HG03060 (cell line): ENCODE results near the gene GAL3ST1.
"Not testable (repeated sequence)": the region's sequence is repeated elsewhere in the genome, so short reads cannot be mapped to it uniquely, and the experiment has no call there.

Experiments used
- ATAC-seq: cut with Tn5 transposase; IDR thresholded peaks from one replicate; pipeline ENCODE4 v1.9.1; 2021; ENCODE audit warnings: low read depth, moderate number of reproducible peaks; ENCODE audit not compliant: unreplicated experiment

Gene GAL3ST1

DNA sequence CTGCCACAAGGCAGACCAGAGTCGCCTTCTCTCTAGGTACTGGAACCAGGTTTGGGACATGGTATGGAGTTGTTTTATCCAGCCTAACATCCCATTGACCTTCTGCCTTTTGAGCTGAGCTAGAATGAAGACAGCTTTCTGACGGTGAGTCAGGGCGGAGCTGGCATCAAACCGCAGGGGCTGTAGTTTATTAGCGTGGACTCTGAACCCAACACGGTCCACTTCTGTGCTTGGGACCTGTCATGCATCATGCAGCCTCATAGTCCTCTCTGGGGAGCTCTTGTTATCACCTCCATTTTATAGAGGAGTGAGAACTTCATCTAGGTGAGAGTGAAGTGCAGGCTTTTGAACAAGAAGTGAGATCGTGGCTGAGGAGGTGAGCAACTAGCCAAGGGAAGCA lies 8.3 kb downstream of the GAL3ST1 start:
- ATAC-seq: no peak

DNA sequence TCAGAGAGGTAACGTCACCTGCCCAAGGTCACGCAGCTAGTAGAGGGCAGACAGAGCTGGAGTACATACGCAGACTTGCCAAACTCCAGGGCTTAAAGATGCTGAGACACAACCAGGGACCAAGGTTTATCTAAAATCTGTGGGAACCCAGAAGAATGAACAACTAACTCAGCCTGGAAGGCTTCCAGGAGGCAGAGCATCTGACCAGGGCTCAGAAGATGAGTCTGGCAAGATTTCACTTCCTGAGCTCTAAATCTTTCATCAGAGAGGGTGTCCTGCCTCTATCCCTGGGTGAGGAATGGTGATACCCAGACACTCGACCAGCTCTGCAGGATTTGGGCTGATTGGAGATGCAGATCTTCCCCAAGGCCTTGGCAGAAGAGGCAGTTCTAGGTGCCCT lies 9.1 kb downstream of the GAL3ST1 start:
- no peak for ATAC-seq

DNA sequence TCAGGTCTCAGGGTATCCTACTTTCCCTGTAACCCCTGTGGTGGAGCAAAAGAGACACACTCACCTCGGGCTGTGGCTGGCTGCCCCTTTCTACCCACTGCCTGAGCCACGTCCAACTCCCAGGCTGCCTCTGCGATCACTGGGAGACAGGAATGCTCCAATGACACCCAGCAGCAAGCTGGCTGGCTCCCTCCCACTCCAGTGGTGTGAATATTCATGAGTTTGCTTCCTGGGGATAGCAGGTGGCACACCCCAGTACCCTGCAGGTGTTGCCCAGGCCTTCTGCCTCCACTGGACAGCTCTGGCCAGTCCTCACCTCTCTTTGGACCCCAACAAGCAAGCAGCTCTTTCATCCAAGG lies 9.7 kb downstream of the GAL3ST1 start:
- no peak for ATAC-seq

DNA sequence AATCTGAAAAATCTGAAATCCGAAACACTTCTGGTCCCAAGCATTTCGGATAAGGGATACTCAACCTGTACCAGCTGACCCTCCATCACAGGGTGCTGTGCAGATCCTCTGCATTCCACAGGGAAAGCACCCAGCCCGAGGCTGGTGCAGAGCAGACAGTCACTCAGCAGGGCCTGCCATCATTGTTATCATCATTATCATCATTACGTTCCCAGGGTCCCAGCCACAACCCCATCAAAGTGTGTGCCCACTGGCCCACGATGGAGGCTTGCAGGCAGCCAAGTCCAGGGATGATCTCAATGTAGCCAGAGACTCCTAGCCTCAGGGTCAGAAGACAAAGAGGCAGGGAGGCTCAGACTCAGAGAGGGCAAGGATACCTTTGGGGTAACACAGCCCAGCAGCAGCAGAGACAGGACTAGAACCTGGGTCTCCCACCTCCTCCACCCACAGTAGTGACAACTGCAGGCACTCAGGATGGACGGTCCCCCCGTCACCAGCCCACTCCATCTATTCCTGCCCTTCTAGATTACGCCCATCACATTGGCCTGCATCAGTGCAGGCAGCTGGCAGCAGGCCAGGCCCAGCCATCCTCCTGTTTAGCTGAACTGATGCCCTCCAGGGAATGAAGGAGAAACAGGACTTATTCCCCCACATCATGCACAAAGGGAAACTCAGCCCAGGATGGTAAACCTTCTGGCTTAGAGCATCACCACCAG lies 10.3 kb downstream of the GAL3ST1 start:
- no peak for ATAC-seq

DNA sequence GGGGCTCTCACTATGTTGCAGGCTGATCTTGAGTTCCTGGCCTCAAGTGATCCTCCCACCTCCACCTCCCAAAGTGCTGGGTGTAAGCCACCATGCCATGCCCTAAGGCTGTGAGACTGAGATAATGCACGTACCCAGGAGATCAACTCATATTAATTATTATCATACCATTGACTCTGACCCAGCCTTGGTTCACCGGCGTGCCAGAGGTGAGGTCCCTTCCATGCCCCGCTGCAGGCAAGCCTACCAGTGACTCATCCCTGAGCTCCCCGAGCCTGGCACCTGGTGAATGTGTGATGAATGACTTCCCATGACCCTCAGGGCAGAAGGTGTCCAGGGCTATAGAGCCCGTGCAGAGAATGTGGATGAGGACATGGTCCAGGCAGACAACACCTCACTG lies 12.1 kb downstream of the GAL3ST1 start:
- no peak for ATAC-seq

DNA sequence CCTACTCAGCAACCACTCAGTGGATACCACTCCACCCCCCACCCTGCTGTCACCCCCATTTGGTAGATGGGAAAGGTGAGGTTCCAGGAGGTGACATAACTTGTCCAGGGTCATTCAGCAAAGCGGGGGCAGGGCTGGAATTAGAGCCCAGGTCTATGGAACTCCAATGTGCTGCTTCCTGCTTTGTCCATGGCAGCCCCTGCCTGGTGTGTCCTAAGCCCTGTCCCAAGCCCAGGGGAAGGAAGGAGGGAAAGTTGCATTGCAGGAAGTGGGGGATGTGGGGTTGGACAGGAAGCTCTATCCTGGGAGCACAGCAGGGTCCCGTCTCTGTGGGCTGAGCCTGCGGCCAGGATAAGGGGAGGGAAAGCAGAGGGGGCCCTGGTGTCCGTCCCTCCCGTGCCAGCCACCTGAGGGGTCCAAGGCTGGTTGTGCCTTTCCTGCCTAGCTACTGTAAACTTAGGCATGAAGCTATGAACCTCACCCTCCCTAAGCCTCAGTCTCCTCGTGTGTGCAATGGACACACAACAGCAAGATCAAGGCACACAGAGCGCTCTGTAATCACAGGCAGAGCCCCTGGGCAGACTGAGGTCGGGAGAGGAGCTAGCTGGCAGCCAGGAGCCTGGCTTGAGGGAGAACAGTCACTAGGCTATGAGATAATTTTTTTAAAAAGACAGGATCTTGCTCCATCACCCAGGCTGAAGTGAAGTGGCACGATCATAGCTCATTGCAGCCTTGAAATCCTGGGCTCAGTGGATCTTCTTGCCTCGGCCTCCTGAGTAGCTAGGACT lies 12.9 kb downstream of the GAL3ST1 start:
- ATAC-seq: no peak

DNA sequence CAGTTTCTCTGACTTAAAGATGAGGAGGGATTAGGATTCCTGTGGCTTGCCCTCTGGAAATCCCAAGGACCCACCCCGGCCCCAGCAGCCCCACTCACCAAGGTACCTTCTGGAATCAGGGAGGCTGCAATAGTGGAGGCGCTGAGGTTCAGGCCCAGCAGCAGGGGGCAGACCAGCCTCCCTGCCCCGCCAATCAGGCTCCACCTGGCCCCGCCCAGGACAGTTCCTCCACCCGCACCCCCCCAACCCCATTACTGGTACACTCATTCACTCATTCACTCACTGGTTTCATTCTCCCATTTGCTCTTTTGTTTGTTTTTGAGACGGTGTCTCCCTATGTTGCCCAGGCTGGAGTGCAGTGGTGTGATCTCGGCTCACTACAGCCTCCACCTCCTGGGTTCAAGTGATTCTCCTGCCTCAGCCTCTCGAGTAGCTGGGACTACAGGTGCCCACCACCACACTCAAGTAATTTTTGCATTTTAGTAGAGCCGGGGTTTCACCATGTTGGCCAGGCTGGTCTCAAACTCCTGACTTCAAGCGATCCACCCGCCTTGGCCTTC lies 13.7 kb downstream of the GAL3ST1 start:
- not testable (repeated sequence) for ATAC-seq

DNA sequence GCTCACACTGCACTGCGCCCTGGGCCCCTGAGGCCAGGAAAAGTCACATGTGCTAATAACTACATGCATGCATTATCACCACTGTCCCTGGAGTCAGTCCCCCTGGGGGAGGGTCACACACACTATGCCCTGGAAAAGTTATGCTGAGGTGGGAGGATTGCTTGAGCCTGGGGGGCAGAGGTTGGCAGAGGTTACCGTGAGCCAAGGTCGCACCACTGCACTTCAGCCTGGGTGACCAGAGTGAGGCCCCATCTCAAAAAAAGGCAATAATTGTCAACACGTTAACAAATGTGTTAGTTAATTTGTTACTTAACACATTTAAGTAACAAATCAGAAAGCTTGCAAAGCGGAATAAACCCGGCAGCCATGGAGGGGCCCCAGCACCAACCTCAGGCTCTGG lies 14.6 kb downstream of the GAL3ST1 start:
- no peak for ATAC-seq

DNA sequence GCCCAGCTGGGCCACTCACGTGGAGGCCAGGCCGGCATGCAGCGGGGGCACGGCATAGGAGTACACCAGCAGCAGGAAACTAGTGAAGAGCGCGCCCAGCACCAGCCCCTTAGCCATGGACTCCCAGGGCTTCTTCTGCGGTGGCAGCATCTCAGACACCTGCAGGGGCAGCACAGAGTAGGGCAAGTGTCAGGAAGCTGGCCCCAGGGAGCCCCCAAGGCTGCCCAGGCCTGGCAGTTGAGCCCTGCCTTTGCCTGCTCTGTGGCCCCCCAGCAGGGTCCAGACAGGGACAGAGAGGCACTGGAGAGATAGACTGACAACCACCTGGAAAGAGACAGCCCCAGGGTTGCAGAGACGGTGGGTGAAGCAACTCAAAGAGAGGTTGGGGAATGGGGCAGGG lies 17.2 kb downstream of the GAL3ST1 start:
- ATAC-seq: no peak

DNA sequence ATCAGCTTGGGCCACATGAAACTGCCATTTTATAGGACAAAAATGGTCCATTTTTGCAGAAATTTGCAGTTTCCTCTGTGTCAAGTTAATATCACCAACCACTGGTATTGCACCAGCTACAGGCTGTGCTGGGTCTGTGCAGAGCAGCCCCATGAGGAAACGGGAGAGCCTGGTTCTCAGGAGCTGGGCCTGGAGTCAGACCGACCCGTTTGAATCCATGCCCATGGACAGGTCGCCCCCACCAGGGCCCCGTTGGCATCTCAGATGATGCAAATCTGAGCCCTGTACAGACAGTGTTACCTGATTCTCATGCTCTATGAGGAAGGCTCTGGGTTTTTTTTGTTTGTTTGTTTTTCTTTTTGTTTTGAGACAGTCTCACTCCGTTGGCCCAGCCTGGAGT lies 18.1 kb downstream of the GAL3ST1 start:
- ATAC-seq: no peak

DNA sequence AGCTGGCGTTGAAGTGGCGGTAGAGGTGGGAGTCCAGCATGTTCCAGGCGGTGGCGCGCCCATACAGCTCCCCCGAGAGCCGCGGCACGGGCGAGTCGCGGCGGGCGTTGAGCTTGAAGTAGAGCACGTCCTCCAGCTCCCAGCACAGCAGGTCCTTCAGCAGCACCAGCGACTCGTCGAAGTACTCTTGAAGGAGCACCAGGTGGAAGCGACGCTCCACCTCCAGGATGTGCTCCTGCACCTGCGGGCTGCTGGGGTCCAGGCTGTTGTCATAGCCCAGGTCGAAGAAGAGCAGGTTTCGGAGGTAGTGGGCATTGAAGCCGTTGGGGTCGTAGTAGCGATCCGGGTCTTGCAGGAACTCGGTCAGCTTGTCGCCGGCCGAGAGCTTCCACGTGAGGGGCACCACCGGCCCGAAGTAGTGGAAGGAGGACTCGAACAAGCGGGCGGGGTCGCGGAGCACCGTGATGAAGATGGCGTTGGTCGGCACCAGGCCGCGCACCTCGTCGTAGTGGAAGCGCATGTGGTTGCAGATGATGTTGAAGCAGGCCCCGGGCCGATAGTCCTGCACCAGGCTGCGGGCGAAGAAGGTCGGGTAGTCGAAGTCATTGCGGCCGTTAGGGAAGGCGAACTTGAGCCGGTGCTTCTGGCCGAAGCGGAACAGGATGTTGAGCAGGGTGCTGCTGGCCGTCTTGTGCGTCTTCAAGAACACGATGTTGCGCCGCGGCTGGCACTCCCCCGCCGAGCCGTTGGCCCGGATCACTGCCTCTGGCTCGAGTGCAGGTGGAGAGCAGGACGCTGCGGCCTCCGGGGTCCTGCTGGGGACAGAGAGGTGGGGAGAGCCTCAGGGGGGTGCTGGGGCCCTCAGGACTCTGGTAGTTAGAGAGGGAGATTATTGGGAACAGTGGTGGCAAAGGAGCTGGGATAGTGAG lies 18.9 kb downstream of the GAL3ST1 start:
- ATAC-seq: no peak

DNA sequence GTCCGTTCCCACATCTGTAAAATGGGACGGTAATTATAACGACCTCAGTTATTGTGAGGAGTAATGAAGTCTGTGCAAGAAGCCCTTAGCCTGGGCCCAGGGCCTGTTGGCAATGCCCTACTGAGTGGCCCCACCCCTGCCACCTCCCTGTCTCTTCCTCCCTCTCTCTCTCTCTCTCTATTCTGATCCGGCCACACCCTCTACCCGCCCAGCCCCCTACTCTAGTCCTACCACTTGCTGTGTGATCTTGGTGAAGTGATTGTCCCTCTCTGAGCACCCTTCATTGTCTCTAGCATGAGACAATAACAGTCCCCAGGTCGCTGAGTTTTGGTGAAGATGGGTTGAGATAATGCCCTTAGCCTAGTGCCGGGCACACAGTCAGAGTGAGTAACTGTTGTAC lies 20.5 kb downstream of the GAL3ST1 start:
- ATAC-seq: no peak

DNA sequence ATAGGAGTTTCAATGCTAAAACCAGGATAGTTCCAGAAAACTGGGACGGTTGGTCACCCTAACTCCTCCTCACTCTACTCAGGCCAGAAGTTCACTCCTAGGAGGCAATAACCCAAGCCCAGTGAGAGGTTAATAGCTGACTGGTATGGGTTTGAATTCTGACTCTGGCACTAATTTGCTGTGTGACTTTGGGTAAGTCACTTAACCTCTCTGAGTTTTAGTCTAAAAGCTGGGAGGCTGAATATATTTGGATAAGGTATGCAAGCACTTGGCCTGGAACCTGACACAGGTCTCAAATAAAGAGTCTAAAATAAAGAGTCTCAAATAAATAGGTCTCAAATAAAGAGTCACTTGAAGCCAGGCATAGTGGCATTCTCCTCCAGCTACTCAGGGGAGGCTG lies 21.7 kb downstream of the GAL3ST1 start:
- no peak for ATAC-seq

DNA sequence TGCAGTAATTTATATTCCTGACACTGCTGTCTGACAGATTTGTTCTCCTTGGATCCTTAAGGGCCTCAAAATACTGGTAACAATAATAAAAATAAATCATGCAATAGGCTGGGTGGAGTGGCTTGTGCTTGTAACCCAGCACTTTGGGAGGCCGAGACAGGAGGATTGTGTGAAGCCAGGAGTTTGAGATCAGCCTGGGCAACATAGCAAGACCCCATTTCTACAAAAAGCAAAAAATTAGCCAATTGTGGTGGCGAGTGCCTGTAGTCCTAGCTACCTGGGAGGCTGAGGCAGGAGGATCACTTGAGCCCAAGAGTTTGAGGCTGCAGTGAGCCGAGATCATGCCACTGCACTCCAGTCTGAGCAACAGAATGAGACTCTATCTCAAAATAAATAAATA lies 22.7 kb downstream of the GAL3ST1 start:
- ATAC-seq: not testable (repeated sequence)

DNA sequence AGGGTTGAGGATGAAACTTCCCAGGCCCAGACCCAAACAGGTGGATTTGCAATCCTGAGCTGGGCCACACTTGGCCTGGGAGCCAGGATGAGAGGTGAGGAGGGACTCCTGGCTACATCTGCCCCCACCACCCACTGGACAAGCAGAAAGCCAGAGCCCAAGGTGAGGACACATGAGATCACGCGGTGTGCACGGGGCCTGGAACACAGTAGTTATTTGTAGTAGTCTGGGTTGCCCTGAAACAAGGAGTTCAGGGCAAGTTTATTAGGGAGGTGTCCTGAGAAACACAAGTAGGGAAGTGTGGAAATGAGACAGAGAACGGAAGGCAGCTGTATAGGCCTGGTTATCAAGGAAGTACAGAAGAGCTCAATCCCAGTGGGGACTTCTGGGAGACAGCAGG lies 27.3 kb downstream of the GAL3ST1 start:
- no peak for ATAC-seq

DNA sequence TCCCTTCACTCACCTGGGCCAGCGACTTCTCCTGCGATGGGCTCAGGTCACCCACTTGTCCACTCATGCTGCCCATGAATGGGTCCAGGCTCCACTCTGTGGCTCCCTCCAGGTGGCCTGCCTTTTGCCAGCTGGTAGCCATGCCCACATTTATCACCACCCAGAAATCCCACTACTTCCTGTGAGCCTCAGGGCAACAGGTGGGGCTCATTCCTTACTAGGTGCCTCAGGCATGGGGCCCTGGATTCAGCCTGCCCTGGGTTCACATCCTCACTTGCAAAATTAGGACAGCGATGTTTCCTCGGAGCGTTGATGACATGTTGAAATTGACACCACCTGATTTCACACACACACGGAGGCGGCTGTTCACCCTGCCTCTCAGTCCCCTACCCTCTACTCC lies 27.8 kb downstream of the GAL3ST1 start, which contains the start of gene SEC14L6:
SEC14L6 (minus strand) TSS at position 126 of the 400 bp plus-strand sequence; CDS start at position 67, 59 bp downstream.
- no peak for ATAC-seq

DNA sequence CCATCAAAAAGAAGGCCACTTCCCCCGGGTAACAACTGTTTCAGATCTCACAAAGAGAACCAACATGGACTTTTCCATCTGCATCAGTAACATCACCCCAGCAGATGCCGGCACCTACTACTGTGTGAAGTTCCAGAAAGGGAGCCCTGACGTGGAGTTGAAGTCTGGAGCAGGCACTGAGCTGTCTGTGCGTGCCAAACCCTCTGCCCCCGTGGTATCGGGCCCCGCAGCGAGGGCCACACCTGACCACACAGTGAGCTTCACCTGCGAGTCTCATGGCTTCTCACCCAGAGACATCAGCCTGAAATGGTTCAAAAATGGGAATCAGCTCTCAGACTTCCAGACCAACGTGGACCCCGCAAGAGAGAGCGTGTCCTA lies 31.7 kb downstream of the GAL3ST1 start:
- ATAC-seq: no peak

DNA sequence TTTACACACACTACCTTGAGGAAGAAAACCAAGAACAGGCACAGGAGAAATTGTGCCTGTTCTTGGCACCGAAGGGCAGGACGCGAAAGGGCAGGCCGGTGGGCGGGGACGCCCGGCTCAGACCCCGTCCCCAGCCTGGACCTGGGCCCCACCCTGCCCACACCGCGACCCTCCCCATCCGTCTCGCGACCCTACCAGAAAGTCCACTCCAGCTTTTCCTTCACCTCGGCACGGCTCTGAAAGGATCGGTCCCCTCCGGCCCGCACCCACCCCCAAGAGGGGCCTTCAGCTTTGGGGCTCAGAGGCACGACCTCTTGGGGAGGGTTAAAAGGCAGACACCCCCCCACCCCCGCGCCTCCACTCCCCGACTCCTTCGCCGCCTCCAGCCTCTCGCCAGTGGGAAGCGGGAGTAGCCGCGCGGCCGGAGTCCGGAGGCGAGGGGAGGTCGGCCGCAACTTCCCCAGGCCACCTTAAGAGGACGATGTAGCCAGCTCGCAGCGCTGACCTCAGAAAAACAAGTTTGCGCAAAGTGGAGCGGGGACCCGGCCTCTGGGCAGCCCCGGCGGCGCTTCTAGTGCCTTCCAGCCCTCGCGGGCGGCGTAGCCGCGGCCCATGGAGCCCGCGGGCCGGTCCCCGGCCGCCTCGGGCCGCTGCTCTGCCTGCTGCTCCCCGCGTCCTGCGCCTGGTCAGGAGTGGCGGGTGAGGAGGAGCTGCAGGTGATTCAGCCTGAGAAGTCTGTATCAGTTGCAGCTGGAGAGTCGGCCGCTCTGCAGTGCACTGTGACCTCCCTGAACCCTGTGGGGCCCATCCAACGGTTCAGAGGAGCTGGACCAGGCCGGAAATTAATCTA lies 32.3 kb downstream of the GAL3ST1 start:
- ATAC-seq: no peak

DNA sequence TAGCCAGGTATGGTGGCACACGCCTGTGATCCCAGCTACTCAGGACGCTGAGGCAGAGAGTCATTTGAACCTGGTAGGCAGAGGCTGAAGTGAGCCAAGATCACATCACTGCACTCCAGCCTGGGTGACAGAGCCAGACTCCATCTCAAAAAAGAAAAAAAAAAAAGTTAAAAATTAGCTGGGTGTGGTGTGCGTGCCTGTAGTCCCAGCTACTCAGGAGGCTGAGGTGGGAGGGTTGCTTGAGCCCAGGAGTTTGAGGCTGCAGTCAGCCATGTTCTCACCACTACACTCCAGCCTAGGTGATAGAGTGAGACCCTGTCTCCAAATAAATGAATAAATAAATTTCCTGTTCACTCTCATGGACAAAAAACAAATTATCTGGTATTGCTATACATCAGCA lies 33.0 kb downstream of the GAL3ST1 start:
- not testable (repeated sequence) for ATAC-seq

DNA sequence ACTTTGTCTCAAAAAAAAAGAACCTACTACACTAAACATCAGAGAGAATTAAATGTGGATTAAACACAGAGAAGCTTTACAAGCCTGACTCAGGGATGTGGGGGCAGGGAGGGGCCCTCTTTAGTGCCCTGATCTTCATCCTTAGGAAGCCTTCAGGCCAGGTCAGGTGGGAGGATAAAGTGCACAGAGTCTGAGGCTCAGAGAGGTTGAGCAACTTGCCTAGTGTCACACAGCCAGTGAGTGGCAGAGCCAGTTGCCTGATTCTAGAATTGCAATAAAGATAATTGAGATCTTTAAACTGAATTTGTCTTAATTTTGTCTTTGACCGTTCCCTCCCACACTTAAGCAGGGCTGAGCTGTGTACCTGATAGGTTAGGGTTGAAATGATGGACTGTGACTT lies 35.1 kb downstream of the GAL3ST1 start:
- no peak for ATAC-seq
